ENCODE data around the gene CAMTA1.

GRCh38 chr1:7407544-7407895, 622.3 kb downstream of the CAMTA1 start:
- TF ChIP-seq CTCF (IDR thresholded peaks at IDR 0.05; ENCODE audit: low read length) (no peak), EZH2 (optimal IDR thresholded peaks at IDR 0.05; ENCODE audit: low read depth, low read length) (no peak), EZH2phosphoT487 (IDR thresholded peaks at IDR 0.05; ENCODE audit: low read length) (no peak)
